GM12878 (cell line): Measurements from ENCODE around the gene R3HDM1.

ENCODE experiments used
- BCL11A ChIP-seq: IDR thresholded peaks from 2 replicates; pipeline ENCODE4 v1.6.1; 2011; ENCODE audit warnings: low read depth, low read length
- EZH2 ChIP-seq: IDR thresholded peaks from 2 replicates; pipeline ENCODE4 v1.6.1; 2012; ENCODE audit warnings: low read depth, mild to moderate bottlenecking, control low read depth, inconsistent platforms, low read length, borderline replicate concordance; ENCODE audit not compliant: control insufficient read depth
- KDM1A ChIP-seq: fragments of 200-600 bp; sonication (generic); IDR thresholded peaks from 2 replicates; pipeline ENCODE4 v1.6.1; 2016; ENCODE audit warnings: borderline replicate concordance
- POLR2A ChIP-seq: IDR thresholded peaks from 2 replicates; pipeline ENCODE4 v1.6.1; 2011; ENCODE audit warnings: low read depth, mild to moderate bottlenecking, low read length
- POLR2AphosphoS5 ChIP-seq: IDR thresholded peaks from 2 replicates; pipeline ENCODE4 v1.6.1; 2011; ENCODE audit warnings: mild to moderate bottlenecking, low read length, inconsistent platforms
- TF ChIP-seq, protein P1 (sequence below): fragments of 450-650 bp; conservative IDR thresholded peaks from 2 replicates; pipeline ENCODE4 v1.6.1; 2017; ENCODE audit warnings: mild to moderate bottlenecking, moderate library complexity
- TF ChIP-seq, protein P2 (sequence below): IDR thresholded peaks from 2 replicates; pipeline ENCODE4 v1.6.1; 2012; ENCODE audit warnings: low read depth, low read length, improper control_type of control experiment
- TF ChIP-seq, protein P3 (sequence below), 3 experiments: IDR thresholded peaks in 2 of 3; conservative IDR thresholded peaks in 1 of 3; 2 replicates each; pipeline ENCODE4 v1.5.1; 2011; ENCODE audit warnings: low read depth in 3 of 3, low read length in 3 of 3, mild to moderate bottlenecking in 3 of 3, control low read depth in 2 of 3, moderate library complexity in 2 of 3, inconsistent platforms in 1 of 3, mixed read lengths in 1 of 3; ENCODE audit not compliant: control insufficient read depth in 2 of 3, insufficient read depth in 1 of 3; ENCODE audit errors: extremely low read depth in 1 of 3
- TF ChIP-seq, protein P4 (sequence below): IDR thresholded peaks from 2 replicates; pipeline ENCODE4 v1.6.1; 2011; ENCODE audit warnings: low read depth, low read length, improper control_type of control experiment, borderline replicate concordance

DNA sequence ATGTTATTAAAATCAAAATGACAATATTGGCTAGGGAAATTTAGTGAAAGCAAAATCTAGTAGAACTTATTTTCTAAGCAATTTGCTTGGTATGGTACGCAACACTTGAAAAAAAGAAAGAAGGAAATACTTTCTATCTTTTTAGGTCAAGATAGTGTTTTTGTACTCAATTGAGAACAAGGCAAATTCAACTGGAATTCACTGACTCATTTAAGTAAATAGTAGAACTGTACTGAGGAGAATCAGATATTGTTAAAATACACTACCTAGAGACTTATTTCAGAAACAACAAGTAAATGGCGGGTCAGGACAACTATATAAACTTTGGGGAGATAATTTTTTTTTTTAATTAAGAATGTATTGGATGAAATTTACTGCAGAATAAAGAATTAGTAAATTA, 19.2 kb upstream of the R3HDM1 start:
- TF ChIP-seq BCL11A (no peak), POLR2AphosphoS5 (no peak), KDM1A (no peak), POLR2A (no peak), EZH2 (no peak)
- TF ChIP-seq, protein P1, sequence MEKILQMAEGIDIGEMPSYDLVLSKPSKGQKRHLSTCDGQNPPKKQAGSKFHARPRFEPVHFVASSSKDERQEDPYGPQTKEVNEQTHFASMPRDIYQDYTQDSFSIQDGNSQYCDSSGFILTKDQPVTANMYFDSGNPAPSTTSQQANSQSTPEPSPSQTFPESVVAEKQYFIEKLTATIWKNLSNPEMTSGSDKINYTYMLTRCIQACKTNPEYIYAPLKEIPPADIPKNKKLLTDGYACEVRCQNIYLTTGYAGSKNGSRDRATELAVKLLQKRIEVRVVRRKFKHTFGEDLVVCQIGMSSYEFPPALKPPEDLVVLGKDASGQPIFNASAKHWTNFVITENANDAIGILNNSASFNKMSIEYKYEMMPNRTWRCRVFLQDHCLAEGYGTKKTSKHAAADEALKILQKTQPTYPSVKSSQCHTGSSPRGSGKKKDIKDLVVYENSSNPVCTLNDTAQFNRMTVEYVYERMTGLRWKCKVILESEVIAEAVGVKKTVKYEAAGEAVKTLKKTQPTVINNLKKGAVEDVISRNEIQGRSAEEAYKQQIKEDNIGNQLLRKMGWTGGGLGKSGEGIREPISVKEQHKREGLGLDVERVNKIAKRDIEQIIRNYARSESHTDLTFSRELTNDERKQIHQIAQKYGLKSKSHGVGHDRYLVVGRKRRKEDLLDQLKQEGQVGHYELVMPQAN = no peak
- TF ChIP-seq, protein P2, sequence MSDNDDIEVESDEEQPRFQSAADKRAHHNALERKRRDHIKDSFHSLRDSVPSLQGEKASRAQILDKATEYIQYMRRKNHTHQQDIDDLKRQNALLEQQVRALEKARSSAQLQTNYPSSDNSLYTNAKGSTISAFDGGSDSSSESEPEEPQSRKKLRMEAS = no peak
- TF ChIP-seq, protein P3, sequence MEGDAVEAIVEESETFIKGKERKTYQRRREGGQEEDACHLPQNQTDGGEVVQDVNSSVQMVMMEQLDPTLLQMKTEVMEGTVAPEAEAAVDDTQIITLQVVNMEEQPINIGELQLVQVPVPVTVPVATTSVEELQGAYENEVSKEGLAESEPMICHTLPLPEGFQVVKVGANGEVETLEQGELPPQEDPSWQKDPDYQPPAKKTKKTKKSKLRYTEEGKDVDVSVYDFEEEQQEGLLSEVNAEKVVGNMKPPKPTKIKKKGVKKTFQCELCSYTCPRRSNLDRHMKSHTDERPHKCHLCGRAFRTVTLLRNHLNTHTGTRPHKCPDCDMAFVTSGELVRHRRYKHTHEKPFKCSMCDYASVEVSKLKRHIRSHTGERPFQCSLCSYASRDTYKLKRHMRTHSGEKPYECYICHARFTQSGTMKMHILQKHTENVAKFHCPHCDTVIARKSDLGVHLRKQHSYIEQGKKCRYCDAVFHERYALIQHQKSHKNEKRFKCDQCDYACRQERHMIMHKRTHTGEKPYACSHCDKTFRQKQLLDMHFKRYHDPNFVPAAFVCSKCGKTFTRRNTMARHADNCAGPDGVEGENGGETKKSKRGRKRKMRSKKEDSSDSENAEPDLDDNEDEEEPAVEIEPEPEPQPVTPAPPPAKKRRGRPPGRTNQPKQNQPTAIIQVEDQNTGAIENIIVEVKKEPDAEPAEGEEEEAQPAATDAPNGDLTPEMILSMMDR (IDR thresholded peaks at IDR 0.05 in 2 of 3, conservative IDR thresholded peaks at IDR 0.05 in 1 of 3; ENCODE audit: control insufficient read depth in 2 of 3, extremely low read depth in 1 of 3, insufficient read depth in 1 of 3, low read depth in 3 of 3, low read length in 3 of 3) = no peak
- TF ChIP-seq, protein P4, sequence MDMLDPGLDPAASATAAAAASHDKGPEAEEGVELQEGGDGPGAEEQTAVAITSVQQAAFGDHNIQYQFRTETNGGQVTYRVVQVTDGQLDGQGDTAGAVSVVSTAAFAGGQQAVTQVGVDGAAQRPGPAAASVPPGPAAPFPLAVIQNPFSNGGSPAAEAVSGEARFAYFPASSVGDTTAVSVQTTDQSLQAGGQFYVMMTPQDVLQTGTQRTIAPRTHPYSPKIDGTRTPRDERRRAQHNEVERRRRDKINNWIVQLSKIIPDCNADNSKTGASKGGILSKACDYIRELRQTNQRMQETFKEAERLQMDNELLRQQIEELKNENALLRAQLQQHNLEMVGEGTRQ = no peak
